SK-N-SH (cell line): ENCODE data around the gene PLA2G4C.

Experiments
- TF ChIP-seq, protein P1 (sequence below): IDR thresholded peaks from 2 replicates; pipeline ENCODE4 v1.4.0; 2012; ENCODE audit warnings: low read depth, borderline replicate concordance
- TF ChIP-seq, protein P2 (sequence below): fragments of 200-600 bp; sonication (generic); IDR thresholded peaks from 2 replicates; pipeline ENCODE4 v1.6.1; 2017; ENCODE audit warnings: antibody characterized with exemption, mild to moderate bottlenecking, moderate library complexity
- TF ChIP-seq, protein P3 (sequence below): IDR thresholded peaks from 2 replicates; pipeline ENCODE4 v1.4.0; 2012; ENCODE audit warnings: low read depth

DNA sequence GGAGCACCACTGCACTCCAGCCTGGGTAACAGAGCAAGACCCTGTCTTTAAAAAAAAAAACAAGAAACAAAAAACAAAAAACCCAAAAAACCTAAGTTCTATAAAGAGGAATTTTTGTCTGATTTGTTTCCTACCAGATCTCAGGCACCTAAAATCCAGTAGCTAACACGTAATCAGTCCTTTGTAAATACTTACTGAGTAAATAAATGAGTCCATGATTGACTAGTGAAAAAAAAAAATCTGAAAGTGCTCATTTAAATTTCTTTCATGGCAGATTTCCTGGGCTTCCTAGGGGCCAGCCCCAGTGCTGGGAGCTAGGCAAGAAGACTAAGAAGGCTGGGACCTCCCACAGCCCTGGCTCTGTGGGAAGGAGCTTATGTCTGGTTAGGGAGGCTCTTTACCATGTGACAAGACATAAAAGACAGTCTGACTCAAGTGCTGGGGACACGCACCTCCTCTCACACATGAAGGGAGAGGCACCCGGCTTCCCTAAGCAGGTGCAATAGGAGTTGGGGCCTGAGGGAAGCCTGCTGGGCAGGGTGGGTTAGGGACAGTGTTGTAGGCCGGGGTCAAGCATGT is 37.1 kb upstream of the PLA2G4C start:
- TF ChIP-seq, protein P1, sequence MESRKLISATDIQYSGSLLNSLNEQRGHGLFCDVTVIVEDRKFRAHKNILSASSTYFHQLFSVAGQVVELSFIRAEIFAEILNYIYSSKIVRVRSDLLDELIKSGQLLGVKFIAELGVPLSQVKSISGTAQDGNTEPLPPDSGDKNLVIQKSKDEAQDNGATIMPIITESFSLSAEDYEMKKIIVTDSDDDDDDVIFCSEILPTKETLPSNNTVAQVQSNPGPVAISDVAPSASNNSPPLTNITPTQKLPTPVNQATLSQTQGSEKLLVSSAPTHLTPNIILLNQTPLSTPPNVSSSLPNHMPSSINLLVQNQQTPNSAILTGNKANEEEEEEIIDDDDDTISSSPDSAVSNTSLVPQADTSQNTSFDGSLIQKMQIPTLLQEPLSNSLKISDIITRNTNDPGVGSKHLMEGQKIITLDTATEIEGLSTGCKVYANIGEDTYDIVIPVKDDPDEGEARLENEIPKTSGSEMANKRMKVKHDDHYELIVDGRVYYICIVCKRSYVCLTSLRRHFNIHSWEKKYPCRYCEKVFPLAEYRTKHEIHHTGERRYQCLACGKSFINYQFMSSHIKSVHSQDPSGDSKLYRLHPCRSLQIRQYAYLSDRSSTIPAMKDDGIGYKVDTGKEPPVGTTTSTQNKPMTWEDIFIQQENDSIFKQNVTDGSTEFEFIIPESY, result no peak
- TF ChIP-seq, protein P2, sequence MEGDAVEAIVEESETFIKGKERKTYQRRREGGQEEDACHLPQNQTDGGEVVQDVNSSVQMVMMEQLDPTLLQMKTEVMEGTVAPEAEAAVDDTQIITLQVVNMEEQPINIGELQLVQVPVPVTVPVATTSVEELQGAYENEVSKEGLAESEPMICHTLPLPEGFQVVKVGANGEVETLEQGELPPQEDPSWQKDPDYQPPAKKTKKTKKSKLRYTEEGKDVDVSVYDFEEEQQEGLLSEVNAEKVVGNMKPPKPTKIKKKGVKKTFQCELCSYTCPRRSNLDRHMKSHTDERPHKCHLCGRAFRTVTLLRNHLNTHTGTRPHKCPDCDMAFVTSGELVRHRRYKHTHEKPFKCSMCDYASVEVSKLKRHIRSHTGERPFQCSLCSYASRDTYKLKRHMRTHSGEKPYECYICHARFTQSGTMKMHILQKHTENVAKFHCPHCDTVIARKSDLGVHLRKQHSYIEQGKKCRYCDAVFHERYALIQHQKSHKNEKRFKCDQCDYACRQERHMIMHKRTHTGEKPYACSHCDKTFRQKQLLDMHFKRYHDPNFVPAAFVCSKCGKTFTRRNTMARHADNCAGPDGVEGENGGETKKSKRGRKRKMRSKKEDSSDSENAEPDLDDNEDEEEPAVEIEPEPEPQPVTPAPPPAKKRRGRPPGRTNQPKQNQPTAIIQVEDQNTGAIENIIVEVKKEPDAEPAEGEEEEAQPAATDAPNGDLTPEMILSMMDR, result no peak
- TF ChIP-seq, protein P3, sequence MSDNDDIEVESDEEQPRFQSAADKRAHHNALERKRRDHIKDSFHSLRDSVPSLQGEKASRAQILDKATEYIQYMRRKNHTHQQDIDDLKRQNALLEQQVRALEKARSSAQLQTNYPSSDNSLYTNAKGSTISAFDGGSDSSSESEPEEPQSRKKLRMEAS, result no peak
